Esophagus muscularis mucosa (tissue), 4 donors: Measurements from ENCODE around the gene TMEM138.

Experiments used
- EP300 ChIP-seq: sonication (generic); formaldehyde crosslinking; IDR thresholded peaks from one replicate; pipeline ENCODE4 v1.6.1; 2017; ENCODE audit warnings: antibody characterized with exemption
- POLR2A ChIP-seq: fragments of 450-650 bp; IDR thresholded peaks from one replicate; pipeline ENCODE4 v1.6.1; 2017; ENCODE audit warnings: antibody characterized with exemption, moderate library complexity, mild to moderate bottlenecking, low read depth
- POLR2AphosphoS5 ChIP-seq, 2 donors: sonication (generic); formaldehyde crosslinking; IDR thresholded peaks; one replicate each; pipeline ENCODE4 v1.6.1; 2017; ENCODE audit warnings: antibody characterized with exemption in 2 of 2
- TF ChIP-seq, protein P1 (sequence below), 3 experiments: fragments of 200-600 bp in 2 of 3; fragments of 450-650 bp in 1 of 3; sonication (generic) in 2 of 3; IDR thresholded peaks; one replicate each; pipeline ENCODE4 v1.5.1; 2017 to 2019; ENCODE audit warnings: antibody characterized with exemption in 3 of 3, mild to moderate bottlenecking in 2 of 3, moderate library complexity in 1 of 3

DNA sequence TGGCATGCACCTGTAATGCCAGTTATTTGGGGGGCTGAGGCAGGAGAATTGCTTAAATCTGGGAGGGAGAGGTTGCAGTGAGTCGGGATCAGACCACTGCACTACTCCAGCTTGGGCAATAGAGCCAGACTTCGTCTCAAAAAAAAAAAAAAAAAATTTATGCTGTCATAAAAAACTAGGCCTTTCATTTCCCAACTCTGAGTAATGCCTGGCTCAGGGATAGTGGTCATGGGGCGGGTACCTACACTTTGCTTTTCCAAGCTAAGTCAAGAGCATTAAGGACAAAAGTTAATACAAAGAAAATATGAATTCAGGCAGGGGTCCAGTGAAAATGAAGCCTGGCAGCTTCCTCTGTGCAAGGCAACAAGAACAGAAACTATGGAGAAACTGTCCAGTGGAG is 51.3 kb downstream of the TMEM138 start:
- TF ChIP-seq, protein P1, sequence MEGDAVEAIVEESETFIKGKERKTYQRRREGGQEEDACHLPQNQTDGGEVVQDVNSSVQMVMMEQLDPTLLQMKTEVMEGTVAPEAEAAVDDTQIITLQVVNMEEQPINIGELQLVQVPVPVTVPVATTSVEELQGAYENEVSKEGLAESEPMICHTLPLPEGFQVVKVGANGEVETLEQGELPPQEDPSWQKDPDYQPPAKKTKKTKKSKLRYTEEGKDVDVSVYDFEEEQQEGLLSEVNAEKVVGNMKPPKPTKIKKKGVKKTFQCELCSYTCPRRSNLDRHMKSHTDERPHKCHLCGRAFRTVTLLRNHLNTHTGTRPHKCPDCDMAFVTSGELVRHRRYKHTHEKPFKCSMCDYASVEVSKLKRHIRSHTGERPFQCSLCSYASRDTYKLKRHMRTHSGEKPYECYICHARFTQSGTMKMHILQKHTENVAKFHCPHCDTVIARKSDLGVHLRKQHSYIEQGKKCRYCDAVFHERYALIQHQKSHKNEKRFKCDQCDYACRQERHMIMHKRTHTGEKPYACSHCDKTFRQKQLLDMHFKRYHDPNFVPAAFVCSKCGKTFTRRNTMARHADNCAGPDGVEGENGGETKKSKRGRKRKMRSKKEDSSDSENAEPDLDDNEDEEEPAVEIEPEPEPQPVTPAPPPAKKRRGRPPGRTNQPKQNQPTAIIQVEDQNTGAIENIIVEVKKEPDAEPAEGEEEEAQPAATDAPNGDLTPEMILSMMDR (IDR thresholded peaks at IDR 0.05) = no peak
- TF ChIP-seq POLR2AphosphoS5 (IDR thresholded peaks at IDR 0.05) = no peak
- TF ChIP-seq POLR2A = no peak
- TF ChIP-seq EP300 = no peak
